Hepatic stellate cell (primary cell): ENCODE results near the gene TSPEAR.

Experiments
- DNase-seq: peaks from one replicate; pipeline ENCODE4 v3.0.0; 2011; ENCODE audit warnings: low spot score

The TSPEAR gene

GRCh38 chr21:44462086-44462833 is 249.1 kb downstream of the TSPEAR start:
- no peak for DNase-seq

- no peak for DNase-seq
Observed at GRCh38 chr21:44461464-44462001, 249.8 kb downstream of the TSPEAR start.

- DNase-seq = no peak
Observed at GRCh38 chr21:44461005-44461404, 250.4 kb downstream of the TSPEAR start.

DNA sequence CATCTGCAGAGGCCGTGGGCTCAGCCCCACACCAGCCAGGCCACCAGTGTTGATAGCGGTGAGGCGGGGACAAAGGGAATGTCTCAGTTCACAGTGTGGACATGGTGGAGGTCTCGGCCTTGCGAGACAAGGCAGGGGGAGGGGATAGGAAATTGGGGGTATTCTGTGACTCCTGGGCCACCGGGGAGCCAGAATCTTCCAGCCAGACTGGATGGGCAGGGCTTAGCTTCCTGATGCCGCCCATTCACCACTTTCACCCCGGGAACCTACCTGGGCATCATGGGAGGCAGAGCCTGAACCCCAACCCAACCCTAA is 251.0 kb downstream of the TSPEAR start:
- no peak for DNase-seq

- no peak for DNase-seq
Observed at GRCh38 chr21:44459712-44460440, 251.5 kb downstream of the TSPEAR start.

DNA sequence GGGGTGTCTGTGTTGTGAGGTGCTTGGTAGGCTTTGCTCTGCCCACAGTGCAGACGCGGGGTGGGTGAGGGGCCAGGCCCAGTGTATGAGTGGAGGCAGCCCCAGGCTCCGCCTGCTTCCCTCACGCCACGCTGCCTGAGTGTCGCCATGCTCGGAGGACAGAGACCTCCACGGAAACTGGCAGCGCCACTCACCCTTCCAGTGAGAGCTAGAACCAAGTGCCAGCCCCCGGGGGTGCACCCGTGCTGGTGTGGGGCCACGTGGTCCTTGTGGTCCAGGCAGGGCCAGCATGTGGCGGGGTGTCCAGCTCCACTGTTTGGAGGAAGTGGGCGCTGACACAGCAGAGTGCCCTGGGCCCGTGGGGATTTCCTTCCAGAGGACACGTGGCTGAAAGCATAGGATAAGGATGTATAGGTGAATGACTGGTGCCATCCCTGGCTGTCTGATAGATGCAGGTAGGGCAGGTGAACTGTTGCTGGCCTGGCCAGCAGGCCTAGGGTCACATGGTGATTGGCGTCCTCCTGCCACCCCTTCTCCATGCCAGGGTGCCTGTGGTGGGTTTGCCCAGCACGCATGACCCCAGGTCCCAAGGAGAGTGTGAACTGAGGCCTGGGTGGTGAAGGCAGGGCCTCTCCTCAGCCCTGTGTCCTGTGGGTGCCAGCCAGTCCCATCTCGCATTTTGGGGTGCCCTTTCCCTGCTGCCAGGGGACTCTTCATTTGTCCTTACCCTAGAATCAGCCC is 252.2 kb downstream of the TSPEAR start:
- no peak for DNase-seq

DNA sequence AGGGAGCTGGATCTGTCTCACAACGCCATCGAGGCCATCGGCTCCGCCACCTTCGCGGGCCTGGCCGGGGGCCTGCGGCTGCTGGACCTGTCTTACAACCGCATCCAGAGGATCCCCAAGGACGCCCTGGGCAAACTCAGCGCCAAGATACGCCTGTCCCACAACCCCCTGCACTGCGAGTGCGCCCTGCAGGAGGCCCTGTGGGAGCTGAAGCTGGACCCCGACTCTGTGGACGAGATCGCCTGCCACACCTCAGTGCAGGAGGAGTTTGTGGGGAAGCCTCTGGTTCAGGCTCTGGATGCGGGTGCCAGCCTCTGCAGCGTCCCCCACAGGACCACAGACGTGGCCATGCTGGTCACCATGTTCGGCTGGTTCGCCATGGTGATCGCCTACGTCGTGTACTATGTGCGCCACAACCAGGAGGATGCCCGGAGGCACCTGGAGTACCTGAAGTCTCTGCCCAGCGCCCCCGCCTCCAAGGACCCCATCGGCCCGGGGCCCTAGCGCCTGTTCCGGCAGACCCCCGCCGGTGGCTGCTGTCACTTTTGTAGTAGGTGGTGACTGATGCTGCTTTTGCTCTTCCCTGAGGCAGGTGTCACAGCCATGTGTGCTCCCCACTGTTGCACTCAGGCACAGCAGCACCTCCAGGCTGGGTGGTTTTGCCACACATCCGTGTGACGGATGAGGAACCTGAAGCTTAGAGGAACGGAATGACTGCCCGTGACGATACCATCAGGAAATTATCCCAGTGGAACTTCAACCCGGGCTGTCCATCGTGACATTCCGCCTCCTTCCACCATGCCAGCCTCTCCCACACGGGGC is 254.2 kb downstream of the TSPEAR start:
- no peak for DNase-seq

- DNase-seq = no peak
Observed at GRCh38 chr21:44456214-44456914, 255.0 kb downstream of the TSPEAR start.

- DNase-seq = no peak
Observed at GRCh38 chr21:44455524-44456213, 255.7 kb downstream of the TSPEAR start.

- DNase-seq = no peak
Observed at GRCh38 chr21:44454747-44455523, 256.4 kb downstream of the TSPEAR start, which contains the start of gene LRRC3. LRRC3 (plus strand) TSS chr21:44455510; CDS start chr21:44456645, 1,135 bp downstream.

DNA sequence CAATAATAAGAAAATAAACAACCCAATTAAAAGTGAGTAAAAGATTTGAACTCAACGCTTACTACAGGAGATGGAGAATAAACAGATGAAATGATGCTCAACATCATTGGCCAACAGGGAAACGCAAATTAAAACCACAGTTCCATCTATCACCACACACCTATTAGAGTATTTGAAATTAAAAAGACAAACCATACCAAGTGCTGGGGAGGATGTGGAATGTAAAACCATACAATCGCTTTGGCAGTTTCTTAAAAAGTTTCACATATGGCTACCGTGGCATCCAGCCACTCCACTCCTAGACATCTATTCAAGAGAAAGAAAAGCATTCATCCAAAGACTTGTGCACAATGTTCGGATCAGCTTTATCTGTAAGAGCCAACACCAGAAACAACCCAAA is 257.3 kb downstream of the TSPEAR start:
- DNase-seq = no peak

- no peak for DNase-seq
Observed at GRCh38 chr21:44453120-44453519, 258.3 kb downstream of the TSPEAR start.

- no peak for DNase-seq
Observed at GRCh38 chr21:44450999-44451398, 260.4 kb downstream of the TSPEAR start.

- no peak for DNase-seq
Observed at GRCh38 chr21:44450402-44450801, 261.0 kb downstream of the TSPEAR start.

DNA sequence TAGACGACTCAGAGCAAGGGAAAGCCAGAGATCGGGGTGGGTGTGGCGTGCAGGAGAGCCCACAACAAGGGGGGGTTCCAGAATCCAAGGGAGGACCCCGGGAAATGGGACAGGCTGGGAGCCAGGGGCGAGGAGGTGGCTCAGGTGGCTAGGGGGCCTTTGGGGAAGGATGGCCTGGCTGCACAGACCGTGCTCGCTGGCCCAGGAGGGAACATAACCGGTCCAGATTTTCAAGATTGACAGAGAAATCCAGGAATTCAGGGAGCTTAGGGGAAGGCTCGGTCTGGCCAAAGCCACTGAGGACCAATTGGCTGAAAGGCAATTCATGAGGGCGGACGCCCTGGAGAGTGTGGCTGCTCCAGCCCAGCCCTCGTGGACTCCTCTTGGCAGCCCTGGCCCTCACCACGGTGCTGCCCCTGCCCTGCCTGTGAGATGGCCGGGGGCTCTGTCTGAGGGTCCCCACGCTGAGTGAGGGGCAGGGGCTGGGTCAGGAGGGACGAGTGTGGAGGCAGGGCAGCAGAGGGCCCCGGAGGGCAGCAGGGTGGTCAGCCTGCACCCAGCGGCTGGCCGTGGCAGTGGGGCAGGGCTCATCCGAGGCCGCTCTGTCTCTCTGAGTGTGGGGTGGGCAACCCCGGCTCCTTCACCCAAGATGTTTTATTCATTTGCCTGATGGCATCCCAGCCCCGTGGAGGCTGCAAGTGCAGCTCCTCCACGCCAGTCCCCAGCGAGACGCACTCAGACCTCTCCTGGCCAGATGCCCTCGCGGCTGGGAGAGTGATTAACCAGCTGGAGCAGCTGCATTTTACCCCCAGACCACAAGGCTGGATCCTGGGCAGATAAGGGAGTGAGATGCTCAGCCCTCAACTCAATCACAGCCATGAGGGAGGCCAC is 261.7 kb downstream of the TSPEAR start:
- no peak for DNase-seq

DNA sequence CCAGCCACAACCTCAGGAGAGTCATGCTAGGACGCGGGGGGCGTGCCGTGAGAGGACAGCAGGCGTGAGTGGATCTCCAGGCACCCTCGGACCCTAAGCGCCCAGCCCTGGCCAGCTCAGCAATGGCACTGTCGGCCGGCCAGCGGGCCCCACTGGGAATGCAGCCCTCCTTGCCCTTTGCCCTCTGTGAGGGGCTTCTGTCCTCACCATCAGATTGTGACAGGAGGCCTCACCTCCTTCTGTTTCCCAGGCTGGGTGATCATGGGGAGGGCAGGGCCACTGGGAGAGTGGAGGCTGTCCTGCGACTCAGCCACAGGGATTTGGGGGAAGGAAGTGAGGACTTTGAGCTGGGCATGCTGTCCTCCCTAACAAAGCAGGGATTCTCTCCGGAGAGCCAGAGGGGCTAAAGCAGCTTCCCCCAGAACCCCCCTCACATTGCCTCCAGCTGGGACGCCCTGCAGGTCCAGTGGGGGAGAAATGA is 262.7 kb downstream of the TSPEAR start:
- no peak for DNase-seq
